GM11168 (cell line): Measurements from ENCODE around the gene QPCT.

ENCODE experiments used
- in situ Hi-C: fragments of 300-500 bp; cut with MboI; formaldehyde crosslinking; loops from one replicate; pipeline ENCODE4 v1.12.0; 2022; ENCODE audit warnings: low sequenced_read_pairs; ENCODE audit not compliant: unreplicated experiment

The QPCT gene

DNA sequence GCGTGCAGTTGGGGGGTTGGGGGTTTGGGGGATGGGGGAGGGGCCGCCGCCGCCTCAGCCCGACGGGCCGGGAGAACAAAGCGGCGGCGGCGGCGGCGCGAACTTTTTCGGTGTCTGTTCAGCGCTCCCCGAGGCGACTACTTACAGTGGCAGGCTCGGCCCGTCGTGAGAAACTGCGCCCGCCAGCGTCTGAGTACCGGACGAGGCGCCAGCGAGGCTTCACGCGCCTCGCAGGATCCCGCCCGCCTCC is 20.0 kb upstream of the QPCT start:
- in situ Hi-C loops = no loop called here

DNA sequence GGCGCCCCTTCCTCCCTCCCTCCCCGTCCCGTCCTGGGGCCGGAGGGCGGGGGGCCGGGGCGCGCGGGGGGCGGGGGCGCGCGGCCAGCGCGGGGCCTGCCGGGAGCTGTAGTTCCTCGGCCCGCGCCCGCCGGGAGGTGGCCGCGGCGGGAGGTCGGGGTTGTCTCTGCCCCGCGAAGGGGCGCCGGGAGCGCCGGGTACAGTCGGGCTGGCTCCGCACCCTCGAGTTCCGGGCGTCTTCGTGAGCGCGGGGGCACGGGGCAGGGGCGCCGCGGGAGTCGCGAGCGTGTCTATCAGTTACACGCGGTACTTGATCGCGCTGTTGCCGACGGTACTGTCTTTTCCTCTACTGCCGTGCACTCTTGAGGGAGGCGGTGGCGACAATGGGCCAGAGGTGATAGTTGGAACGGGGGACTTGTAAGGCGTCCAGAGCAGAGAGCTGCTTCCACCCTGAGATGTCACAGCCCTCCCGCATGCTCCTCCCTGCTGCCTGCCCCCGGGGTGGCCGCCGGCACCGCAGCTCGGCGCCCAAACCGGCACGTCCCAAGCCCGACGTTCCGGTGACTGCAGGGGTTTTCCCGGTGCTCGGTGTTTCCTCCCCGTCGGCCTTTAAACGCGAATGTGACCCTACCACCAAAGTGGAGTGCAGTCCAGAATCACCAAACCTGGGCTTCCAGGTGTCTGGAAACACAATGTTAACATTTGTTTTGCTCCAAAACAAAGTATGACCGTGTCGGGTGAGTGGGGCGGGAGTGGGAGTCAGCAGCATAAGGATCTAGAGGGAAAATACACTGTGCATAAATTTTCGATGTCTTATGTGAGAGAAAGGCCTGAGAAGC is 19.4 kb upstream of the QPCT start, which contains the start of gene PRKD3:
Gene PRKD3 (minus strand): TSS at position 48 of the 839 bp plus-strand sequence. CDS start 8,309 bp downstream, outside the sequence.
- in situ Hi-C loops = no loop called here

DNA sequence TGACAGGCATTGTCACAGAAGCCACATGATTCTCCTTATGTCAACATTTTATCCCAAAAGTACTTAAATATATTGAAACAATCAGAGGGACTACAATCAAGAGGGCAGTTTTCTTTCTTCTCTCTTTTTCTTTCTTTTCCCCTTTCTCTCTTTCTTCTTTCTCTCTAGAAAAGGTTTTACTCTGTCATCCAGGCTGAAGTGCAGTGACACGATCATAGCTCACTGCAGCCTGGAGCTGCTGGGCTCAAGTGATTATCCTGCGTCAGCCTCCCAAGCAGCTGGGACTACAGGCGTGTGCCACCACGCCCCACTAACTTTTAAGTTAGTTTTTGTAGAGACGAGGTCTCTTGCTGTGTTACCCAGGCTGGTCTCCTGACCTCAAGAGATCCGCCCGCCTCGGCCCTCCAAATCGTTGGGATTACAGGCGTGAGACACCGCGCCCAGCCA is 18.8 kb upstream of the QPCT start:
- in situ Hi-C loops = no loop called here

DNA sequence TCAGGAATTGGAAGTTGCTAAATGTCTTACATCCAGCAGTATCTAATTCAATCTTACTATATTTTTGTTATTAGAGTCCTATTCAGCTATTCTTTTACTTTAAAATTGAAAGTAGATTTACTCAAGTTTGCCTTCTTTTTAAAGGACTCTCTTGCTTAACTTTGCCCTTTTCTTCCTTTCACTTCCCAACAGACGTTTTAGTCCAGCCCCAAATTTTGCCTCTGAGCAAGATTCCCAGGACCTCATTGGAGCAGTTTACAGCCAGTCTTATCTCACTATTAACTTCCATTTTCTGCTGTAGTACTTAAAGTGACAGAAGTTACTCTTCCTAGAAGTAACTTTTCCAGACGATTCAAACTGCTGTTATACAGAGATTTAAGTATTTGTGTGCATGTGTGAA is 18.1 kb upstream of the QPCT start:
- in situ Hi-C loops = no loop called here

DNA sequence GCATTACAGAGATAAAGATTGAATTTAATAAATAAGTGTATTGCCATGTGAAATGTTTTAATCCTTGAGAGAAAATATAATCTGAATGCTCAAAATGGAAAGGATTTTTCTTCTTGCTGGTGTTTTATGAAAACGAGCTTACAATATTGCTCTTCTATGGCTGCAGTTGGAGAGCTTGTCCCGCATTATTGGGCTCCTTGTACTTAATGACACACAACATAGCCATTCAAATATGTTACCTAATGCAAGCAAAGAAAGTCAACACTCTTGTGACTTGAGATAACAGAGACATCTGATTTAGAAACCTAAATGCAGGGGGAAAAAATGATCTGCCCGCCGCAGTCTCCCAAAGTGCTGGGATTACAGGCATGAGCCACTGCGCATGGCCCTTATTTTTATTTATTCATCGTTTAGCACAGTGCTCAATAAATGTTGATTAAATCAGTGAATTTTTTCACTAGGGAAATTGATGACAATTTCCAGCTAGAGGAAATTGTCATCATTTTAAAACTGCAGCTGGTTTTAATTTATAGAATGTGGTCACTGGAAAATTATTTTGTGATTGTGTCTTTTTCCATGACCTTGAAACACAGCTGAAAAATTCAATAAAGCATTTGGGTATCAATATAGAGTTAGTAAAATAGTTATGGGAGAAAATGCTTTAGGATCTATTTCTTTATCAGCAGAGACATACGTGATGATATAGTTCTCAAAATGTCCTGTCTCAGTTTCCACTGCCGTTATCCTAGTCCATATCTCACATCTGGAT is 17.4 kb upstream of the QPCT start:
- in situ Hi-C loops = no loop called here

DNA sequence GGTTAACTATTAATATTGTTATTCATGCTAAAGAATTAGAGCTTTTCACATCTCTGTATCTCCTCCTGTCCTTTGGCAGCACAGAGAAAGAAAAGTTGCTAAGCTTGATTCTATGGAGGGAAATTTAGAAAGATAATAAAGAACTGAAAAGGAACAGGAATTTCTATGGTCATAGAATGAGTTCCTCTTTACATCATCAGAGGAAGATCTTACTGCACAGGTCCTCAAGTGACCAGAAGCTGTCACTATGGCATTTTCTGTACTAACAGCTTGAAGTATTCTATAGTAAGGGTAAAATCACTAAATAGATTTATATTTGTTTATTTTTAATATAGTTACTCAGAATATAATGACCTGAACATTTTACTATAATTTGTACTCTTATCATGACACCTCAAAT is 13.7 kb upstream of the QPCT start:
- in situ Hi-C loops = no loop called here

DNA sequence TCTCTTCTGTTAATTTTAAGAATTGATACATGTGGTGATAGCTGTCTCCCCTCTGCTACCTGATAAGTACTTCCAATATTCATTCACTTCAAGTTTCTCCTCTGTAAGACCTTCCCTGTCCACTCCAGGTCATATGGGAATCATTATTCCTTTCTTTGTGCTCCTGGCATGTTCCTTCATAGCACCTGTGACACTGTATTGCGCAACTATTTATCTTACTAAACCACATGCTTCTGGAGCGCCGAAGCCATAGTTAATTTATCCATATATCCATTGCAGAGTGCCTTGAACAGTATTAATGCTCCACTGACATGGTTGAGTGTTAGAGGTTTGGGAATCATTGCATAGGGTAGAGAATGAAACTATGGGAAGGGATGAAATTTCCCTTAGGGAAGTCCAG is 11.9 kb upstream of the QPCT start:
- in situ Hi-C loops = no loop called here

DNA sequence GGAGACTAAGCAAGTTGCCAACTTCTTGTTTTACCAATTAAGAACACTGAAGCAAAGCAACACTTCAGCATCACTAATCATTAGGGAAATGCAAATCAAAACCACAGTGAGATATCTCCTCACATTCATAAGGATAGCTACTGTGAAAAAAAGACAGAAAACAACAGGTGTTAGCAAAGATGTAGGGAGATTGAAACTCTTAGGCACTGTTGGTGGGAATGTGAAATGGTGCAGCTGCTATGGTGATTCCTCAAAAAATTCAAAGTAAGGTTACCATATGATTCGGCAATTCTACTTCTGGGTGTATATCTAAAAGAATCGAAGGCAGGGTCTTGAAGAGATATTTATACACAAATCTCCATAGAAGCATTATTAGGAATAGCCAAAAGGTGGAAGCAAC is 11.2 kb upstream of the QPCT start:
- in situ Hi-C loops = no loop called here

DNA sequence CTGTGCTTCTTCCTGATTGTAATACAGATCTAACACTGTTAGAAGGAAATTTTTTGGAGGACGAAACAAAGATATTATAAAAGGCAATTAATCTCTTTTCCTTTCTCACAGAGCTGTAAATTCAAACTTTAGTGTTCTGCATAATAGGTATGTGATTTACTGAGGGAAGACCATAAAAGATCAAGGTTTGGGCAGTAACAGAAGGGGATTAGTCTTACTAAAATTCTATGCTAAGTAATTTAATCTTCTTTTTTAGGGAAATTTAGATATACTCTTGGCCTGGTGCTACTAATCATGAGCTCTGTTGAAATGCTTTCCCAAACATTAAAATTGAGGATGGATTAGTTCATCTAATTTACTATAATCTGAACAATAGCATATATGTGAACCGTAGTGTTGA is 8.8 kb upstream of the QPCT start:
- in situ Hi-C loops = no loop called here

DNA sequence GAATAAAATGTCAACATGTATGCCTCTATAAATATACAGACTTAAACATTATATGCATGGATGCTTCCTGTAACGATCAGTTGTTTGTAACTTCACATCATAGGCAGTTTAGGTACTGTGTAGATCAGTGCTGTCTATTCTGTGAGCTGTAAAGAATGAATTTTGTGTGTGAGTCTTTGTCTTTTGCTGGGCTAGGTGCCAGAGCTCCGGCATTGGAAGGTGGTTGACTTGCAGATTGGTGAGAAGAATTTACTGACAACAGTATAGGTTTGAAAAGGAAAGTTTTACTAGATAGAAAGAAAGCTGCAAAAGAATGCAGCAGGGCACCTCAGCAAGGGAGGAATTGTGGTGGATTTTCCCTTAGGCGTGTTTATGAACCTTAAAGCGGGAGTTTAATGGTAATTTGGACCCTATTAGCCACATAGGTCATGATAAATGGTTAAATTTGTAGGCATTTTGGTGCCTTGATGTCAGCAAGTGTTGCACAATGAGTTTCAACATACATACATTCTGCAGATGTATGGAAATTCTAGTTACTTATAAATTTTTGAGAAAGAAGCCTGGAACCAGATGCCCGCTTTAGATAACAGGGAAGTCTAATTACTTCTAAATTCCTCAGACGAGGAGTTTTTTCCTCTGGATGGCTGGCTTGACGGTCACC is 6.7 kb upstream of the QPCT start:
- in situ Hi-C loops = no loop called here

DNA sequence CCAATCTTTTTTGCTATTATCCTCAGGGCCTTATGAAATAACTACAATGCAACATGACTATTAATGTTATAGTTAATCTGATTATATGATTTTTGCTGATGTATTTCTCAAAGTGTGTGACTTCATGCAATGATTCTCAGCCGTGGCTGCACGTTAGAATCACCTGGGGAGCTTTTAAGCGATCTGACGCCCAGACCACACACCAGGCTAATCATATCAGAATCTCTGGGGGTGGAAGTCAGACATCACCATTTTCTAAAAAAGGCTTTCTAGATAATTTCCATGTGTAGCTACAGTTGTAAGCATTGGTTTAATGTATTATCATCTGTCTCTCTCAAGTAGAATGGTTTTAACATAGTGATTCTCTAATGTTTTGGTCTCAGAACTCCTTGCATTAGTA is 5.5 kb upstream of the QPCT start:
- in situ Hi-C loops = no loop called here

DNA sequence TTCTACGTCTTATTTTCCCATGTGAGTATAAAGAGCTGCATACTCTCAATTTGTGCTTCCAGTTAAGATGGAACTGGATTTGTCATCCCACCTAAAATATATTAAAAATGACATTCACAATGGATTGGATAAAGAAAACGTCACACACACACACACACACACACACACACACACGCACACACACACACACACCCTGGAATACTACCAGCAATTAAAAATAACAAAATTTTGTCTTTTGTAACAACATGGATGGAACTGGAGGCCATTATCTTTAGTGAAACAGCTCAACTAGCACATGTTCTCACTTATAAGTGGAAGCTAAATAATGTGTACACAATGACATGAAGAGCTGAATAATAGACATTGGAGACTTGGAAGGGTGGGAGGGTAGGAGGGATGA is 3.8 kb upstream of the QPCT start:
- in situ Hi-C loops = no loop called here

DNA sequence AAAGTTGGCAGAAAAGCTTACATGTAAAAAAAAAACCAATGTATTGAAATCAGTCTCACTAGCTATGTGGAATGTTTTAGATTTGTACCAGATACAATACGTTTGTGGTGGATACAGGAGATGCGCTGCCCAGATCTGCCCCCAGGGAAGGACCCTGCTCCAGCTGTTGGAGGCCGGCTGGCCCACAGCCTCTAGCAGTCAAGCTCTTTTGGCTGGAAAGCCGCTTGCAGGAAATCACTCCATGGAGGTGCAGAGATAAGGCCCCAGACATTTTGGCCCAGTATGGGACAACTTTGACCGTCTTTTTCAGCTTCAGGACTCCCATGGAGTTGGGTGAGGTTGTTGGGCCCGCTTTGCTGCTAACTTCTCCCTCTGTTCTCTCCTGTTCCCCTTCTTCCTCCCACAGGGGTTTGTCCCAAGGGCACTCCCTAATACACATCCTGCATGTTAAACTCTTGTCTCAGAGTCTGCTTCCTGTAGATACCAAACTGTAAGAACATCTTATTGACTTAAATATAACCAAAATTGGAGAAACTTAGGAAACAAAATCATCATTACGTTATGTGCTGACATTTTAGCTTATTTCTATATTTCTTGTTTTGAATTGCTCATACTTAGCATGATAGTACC is 1.7 kb upstream of the QPCT start:
- in situ Hi-C loops = no loop called here

DNA sequence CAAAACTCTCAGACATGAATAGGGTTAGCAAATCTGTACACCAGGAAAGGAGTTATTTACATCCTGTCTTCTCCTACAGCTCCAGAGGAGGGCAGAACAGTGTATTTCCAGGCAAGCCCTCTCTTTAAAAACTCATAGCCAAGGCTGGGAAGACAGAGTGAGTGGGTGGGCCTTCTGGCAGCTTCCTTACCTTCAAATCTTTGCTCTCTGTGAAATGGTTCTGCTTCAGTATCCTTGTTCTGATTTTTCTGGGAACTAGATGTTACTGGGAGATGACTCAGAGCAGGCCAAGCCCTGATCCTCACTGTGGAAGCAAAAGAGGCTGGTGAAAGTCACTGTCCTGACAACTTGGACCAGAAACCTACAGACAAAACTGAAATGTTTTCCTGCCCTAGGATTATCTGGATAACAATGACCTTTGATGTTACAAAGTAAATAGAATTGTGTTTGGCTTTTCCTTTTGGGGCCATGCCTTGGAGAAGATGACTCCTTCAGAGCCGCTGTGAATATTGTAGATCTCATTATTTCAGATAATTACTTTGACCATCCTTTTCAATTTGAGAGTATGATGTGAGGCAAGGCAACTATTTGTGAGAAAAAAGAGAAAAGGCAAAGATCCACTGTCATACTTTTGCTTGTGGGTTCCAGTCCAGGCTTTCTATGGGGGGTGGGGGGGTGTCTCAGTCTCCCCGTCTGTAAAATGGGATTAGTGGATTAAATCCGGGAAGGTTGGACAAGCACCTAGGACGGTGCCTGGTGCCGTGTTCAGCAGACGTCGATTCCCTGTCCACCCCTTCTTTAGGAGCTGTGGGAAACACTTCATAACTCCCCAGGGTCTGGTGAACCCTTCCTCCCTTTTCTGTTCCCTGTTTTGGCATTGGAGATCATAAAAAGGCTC is 644 bp upstream of the QPCT start:
- in situ Hi-C loops = no loop called here

DNA sequence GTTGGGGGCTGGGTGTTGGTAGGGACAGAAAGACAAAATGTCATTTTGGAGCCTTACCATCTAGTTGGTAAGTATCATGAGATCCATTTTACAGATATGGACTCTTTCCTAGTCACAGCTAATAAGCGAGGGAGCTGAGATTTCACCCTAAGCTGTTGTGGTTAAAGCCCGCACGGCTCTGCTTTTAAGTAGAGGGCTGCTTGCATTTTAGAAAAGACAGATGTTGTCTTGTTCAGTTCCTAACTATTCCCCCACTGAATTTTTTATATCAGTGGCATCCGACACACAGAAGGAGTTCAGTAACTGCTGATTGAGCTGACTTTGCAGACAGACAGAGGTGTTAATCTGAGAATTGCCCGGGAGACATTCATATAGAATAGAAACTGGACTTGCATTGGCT is 3.7 kb downstream of the QPCT start:
- in situ Hi-C loops = no loop called here

DNA sequence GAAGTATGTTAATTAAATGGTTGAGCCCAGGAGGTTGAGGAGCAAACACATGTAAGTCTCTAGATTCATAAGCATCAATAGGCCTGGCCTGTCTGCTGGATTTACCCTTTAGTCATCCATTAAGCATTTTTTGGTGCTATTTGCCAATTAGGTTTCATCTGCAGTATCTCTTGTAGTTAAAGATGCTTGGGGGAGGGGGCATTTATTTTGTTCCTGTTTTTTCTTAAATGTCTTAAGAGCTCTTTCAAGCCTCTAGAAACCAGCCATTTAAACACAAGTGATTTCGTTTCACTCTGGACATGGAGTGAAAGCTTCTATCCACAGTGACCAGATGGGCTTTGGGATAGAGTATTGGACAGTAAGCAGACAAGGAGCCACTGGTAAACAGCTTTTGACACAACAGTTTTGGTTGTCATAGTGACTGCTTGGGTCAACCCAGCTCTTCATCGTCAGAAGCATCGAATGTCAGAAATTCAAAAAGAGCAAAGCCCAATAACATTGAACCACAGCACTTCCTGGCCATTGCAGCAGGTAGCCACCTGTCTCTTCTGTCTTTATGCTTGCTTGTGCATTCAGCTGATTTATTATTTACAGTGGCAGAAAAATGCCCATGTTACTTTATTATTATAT is 4.9 kb downstream of the QPCT start:
- in situ Hi-C loops = no loop called here

DNA sequence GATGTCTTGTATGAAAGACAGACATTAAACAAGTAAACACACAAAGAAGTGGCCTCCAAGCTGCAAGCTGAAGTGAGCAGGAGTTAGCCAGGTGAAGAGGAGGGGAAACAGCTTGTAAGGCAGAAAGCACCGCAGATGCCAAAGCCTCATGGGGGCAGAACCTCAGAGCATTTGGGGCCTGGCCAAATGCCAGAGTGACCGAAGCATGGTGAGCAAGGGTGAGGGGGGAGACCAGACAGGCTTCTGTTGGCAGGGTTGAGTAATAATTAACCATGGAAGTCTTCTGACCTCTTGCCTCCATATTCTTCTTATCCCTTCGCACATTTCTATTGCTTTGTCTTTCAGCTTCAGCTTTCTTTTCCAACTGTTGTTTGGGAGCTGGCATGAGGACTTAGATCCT is 5.6 kb downstream of the QPCT start:
- in situ Hi-C loops = no loop called here

DNA sequence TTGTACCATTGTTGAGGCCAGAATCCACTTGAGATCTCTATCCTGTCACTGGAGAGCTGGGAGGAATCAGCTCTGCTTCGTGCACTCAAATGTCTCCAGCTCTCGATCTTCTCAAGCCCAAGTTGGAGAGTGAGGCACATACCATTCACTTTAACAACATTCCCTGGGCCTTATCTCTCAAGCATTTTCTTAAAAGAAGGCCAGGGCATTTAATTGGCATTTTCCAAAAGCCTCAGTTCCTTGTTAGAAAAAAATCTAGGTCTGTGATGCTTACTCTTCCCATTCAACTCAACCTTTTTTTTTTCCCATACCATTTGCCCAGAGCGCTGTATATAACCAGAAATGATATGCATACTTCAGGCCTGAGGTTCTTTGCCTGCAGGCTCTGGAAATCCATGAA is 10.1 kb downstream of the QPCT start:
- in situ Hi-C loops = no loop called here

DNA sequence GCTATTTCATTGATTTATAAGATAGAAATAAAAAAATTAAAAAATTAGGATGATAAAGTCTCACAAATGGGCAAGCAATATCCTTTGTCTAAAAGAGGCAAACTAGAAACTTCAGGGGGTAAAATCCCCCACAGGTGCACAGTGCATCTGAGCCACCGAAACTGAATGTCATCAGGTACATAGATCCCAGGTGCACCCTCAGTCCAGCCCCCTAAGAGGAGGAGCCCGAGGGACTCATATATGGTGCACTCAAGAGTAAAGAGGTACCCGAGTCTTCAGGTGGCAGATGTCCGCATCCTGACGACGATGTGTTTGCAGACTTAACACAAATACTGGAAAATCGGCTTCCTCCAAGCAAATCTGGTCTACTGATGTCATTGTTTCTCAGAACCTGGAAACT is 11.3 kb downstream of the QPCT start:
- in situ Hi-C loops = no loop called here
